NAMALWA (cell line): ENCODE measurements around the gene CYP26B1.

Experiments
- DNase-seq: peaks from one replicate; pipeline ENCODE4 v3.0.0-alpha.2; 2015; ENCODE audit warnings: low spot score

CYP26B1 gene

GRCh38 chr2:72147303-72147971 lies at the start of gene CYP26B1:
CYP26B1 (minus strand) TSS chr2:72147862; CDS start chr2:72147834, 28 bp downstream.
- no peak for DNase-seq

GRCh38 chr2:72193723-72194122 lies 46.1 kb upstream of the CYP26B1 start:
- no peak for DNase-seq

GRCh38 chr2:72191441-72191840 lies 43.8 kb upstream of the CYP26B1 start:
- no peak for DNase-seq

GRCh38 chr2:72185206-72185605 lies 37.5 kb upstream of the CYP26B1 start:
- DNase-seq, result no peak

- DNase-seq, result no peak
Observed at GRCh38 chr2:72183466-72183865, 35.8 kb upstream of the CYP26B1 start.

- no peak for DNase-seq
Observed at GRCh38 chr2:72183016-72183415, 35.4 kb upstream of the CYP26B1 start.

GRCh38 chr2:72182547-72182946 lies 34.9 kb upstream of the CYP26B1 start:
- DNase-seq, result no peak

GRCh38 chr2:72181616-72182015 lies 34.0 kb upstream of the CYP26B1 start:
- no peak for DNase-seq

- no peak for DNase-seq
Observed at GRCh38 chr2:72180351-72180750, 32.7 kb upstream of the CYP26B1 start.

- DNase-seq, result no peak
Observed at GRCh38 chr2:72178551-72178950, 30.9 kb upstream of the CYP26B1 start.

GRCh38 chr2:72176281-72176680 lies 28.6 kb upstream of the CYP26B1 start:
- no peak for DNase-seq

GRCh38 chr2:72175636-72176035 lies 28.0 kb upstream of the CYP26B1 start:
- DNase-seq, result no peak

- DNase-seq, result no peak
Observed at GRCh38 chr2:72173640-72174321, 26.1 kb upstream of the CYP26B1 start.

- no peak for DNase-seq
Observed at GRCh38 chr2:72172478-72172877, 24.8 kb upstream of the CYP26B1 start.

GRCh38 chr2:72166279-72166678 lies 18.6 kb upstream of the CYP26B1 start:
- DNase-seq, result no peak

GRCh38 chr2:72165792-72166191 lies 18.1 kb upstream of the CYP26B1 start:
- no peak for DNase-seq

GRCh38 chr2:72162574-72162973 lies 14.9 kb upstream of the CYP26B1 start:
- no peak for DNase-seq

- DNase-seq, result no peak
Observed at GRCh38 chr2:72159211-72159993, 11.7 kb upstream of the CYP26B1 start.

- DNase-seq, result no peak
Observed at GRCh38 chr2:72157871-72158771, 10.5 kb upstream of the CYP26B1 start.

GRCh38 chr2:72156872-72157271 lies 9.2 kb upstream of the CYP26B1 start:
- DNase-seq, result no peak

GRCh38 chr2:72155737-72156136 lies 8.1 kb upstream of the CYP26B1 start:
- no peak for DNase-seq

GRCh38 chr2:72155151-72155550 lies 7.5 kb upstream of the CYP26B1 start:
- no peak for DNase-seq
